ENCODE data around the gene STRBP.

DNA sequence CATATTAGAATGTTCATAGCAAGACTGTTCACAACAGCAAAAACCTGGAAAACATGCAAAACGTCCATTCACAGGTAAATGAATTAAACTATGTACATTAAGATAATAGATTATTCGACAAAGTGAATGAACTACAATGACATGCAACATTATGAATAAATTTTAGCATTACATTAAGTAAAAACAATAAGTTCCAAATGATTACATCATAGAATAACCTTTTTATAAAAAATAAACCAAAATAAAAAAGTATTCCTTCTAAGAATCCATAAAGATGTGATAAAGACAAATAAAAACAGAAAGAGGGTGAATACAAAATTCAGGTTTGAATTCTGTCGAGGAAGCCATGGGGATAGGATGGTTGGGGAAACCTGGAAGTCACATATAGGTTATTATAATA is 57.3 kb downstream of the STRBP start:
- TF ChIP-seq, protein P1, sequence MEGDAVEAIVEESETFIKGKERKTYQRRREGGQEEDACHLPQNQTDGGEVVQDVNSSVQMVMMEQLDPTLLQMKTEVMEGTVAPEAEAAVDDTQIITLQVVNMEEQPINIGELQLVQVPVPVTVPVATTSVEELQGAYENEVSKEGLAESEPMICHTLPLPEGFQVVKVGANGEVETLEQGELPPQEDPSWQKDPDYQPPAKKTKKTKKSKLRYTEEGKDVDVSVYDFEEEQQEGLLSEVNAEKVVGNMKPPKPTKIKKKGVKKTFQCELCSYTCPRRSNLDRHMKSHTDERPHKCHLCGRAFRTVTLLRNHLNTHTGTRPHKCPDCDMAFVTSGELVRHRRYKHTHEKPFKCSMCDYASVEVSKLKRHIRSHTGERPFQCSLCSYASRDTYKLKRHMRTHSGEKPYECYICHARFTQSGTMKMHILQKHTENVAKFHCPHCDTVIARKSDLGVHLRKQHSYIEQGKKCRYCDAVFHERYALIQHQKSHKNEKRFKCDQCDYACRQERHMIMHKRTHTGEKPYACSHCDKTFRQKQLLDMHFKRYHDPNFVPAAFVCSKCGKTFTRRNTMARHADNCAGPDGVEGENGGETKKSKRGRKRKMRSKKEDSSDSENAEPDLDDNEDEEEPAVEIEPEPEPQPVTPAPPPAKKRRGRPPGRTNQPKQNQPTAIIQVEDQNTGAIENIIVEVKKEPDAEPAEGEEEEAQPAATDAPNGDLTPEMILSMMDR (IDR thresholded peaks at IDR 0.05) = no peak
- TF ChIP-seq POLR2A (IDR thresholded peaks at IDR 0.05) (no peak), POLR2AphosphoS5 (IDR thresholded peaks at IDR 0.05) (no peak), EP300 (IDR thresholded peaks at IDR 0.05) (no peak)

Measured in suprapubic skin (tissue), 4 donors.